ENCODE measurements around the gene CDC45. TPM values are rescaled to one million over a fixed set of nuclear protein-coding genes. Genes with fewer than 3 reads are reported as not detected.

CDC45 gene
- total RNA-seq, 2 experiments from 2014 or later, result 80.2 to 83.0 TPM

DNA sequence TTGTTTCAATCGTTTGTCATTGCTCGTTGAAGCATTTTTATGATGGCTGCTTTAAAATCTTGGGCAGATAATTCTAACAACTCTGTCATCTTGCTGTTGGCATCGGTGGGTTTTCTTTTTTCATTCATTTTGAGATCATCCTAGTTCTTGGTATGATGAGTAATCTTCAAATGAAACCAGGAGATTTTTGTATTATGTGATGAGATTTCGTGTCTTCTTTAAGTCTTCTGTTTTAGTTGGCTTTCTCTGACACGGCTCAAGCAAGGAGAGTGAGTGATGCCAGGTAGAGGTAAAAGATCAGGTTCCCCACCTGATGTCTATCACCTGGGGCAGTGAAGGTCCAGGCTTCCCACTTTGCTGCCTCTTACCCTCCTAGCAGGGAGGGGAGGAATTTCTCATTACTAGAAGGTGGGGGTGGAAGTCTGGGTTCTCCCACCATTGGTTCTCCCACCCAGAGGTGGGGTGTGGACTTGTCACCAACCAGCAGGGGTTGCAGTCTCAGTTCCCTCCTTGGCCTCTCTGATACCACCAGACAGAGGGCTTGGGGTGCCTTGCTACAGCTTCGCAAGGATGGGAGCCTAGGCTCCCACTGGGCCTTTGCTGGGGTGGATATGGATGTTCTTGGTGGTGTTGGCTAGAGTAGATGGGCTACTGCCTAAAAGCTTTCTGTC is 12.9 kb downstream of the CDC45 start:
- DNase-seq (ENCODE audit: low spot score), result no peak
- TF ChIP-seq EZH2phosphoT487 (IDR thresholded peaks at IDR 0.05; ENCODE audit: borderline replicate concordance, low read depth, low read length), result no peak
- TF ChIP-seq, protein P1, sequence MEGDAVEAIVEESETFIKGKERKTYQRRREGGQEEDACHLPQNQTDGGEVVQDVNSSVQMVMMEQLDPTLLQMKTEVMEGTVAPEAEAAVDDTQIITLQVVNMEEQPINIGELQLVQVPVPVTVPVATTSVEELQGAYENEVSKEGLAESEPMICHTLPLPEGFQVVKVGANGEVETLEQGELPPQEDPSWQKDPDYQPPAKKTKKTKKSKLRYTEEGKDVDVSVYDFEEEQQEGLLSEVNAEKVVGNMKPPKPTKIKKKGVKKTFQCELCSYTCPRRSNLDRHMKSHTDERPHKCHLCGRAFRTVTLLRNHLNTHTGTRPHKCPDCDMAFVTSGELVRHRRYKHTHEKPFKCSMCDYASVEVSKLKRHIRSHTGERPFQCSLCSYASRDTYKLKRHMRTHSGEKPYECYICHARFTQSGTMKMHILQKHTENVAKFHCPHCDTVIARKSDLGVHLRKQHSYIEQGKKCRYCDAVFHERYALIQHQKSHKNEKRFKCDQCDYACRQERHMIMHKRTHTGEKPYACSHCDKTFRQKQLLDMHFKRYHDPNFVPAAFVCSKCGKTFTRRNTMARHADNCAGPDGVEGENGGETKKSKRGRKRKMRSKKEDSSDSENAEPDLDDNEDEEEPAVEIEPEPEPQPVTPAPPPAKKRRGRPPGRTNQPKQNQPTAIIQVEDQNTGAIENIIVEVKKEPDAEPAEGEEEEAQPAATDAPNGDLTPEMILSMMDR (conservative IDR thresholded peaks at IDR 0.05; ENCODE audit: low read length), result no peak
- Histone ChIP-seq H3K79me2 (ENCODE audit: insufficient read depth, low read depth, low read length) (peaks cover 7% of the 10 kb centered on the region; the same call in 1 of the 2 replicates), H3K9me3 (ENCODE audit: low read length) (no peaks in the 10 kb centered on the region), H2AFZ (ENCODE audit: low read length) (no peak overlapping the region), H3K36me3 (ENCODE audit: insufficient read depth, low read length) (peaks cover 91% of the 10 kb centered on the region), H3K4me3 (ENCODE audit: low read depth, low read length, poor library complexity, severe bottlenecking) (no peak overlapping the region), H3K27ac (ENCODE audit: low read depth, low read length, poor library complexity, severe bottlenecking) (no peak overlapping the region), H4K20me1 (ENCODE audit: insufficient read depth, low read length) (peaks cover 9% of the 10 kb centered on the region; the same call in 1 of the 2 replicates), H3K4me1 (ENCODE audit: insufficient read depth, low read length, poor library complexity, severe bottlenecking) (no peaks in the 10 kb centered on the region), H3K9me2 (ENCODE audit: insufficient read depth, low read length) (no peaks in the 10 kb centered on the region), H3K4me2 (ENCODE audit: low read length) (no peak overlapping the region)
- ChIA-PET POLR2A (interaction anchor here (0.6 kb wide), 1 partner anchor 389 kb away, joined by 4 read pairs; no protein-coding TSS in a partner anchor), CTCF (ENCODE audit: unreplicated experiment) (no interaction called here)
- no TSS peak for BruUV-seq (replicated peaks)
- intact Hi-C loops (cut with micrococcal nuclease; ENCODE audit: unreplicated experiment), result no loop called here

GRCh38 chr22:19494001-19494560 is 14.4 kb downstream of the CDC45 start:
- TF ChIP-seq, protein P1 (conservative IDR thresholded peaks at IDR 0.05; ENCODE audit: low read length), result no peak
- no peak for TF ChIP-seq EZH2phosphoT487 (IDR thresholded peaks at IDR 0.05; ENCODE audit: borderline replicate concordance, low read depth, low read length)
- no peak overlapping the region for H3K4me3 ChIP-seq (ENCODE audit: low read depth, low read length, poor library complexity, severe bottlenecking)
- peaks cover 7% of the 10 kb centered on the region; the same call in 1 of the 2 replicates for H3K79me2 ChIP-seq (ENCODE audit: insufficient read depth, low read depth, low read length)
- H3K9me3 ChIP-seq (ENCODE audit: low read length), result no peaks in the 10 kb centered on the region
- intact Hi-C loops (cut with micrococcal nuclease; ENCODE audit: unreplicated experiment), result no loop called here
- DNase-seq (ENCODE audit: low spot score), result no peak
- H3K4me2 ChIP-seq (ENCODE audit: low read length), result no peak overlapping the region
- no peaks in the 10 kb centered on the region for H3K9me2 ChIP-seq (ENCODE audit: insufficient read depth, low read length)
- BruUV-seq (replicated peaks), result no TSS peak
- ChIA-PET POLR2A (no interaction called here), CTCF (ENCODE audit: unreplicated experiment) (no interaction called here)
- no peak overlapping the region for H2AFZ ChIP-seq (ENCODE audit: low read length)
- H3K27ac ChIP-seq (ENCODE audit: low read depth, low read length, poor library complexity, severe bottlenecking), result no peak overlapping the region
- H3K36me3 ChIP-seq (ENCODE audit: insufficient read depth, low read length), result peaks cover 91% of the 10 kb centered on the region
- peaks cover 9% of the 10 kb centered on the region; the same call in 1 of the 2 replicates for H4K20me1 ChIP-seq (ENCODE audit: insufficient read depth, low read length)
- H3K4me1 ChIP-seq (ENCODE audit: insufficient read depth, low read length, poor library complexity, severe bottlenecking), result no peaks in the 10 kb centered on the region

- no TSS peak for BruUV-seq (replicated peaks)
- Histone ChIP-seq H3K9me2 (ENCODE audit: insufficient read depth, low read length) (no peaks in the 10 kb centered on the region), H3K4me1 (ENCODE audit: insufficient read depth, low read length, poor library complexity, severe bottlenecking) (no peaks in the 10 kb centered on the region), H3K79me2 (ENCODE audit: insufficient read depth, low read depth, low read length) (peaks cover 3% of the 10 kb centered on the region; the same call in 1 of the 2 replicates), H3K36me3 (ENCODE audit: insufficient read depth, low read length) (peaks cover 91% of the 10 kb centered on the region), H3K9me3 (ENCODE audit: low read length) (no peaks in the 10 kb centered on the region), H3K4me3 (ENCODE audit: low read depth, low read length, poor library complexity, severe bottlenecking) (no peak overlapping the region), H3K4me2 (ENCODE audit: low read length) (no peak overlapping the region), H3K27ac (ENCODE audit: low read depth, low read length, poor library complexity, severe bottlenecking) (no peak overlapping the region), H2AFZ (ENCODE audit: low read length) (no peak overlapping the region), H4K20me1 (ENCODE audit: insufficient read depth, low read length) (peaks cover 2% of the 10 kb centered on the region; the same call in 1 of the 2 replicates)
- ChIA-PET CTCF (ENCODE audit: unreplicated experiment) (no interaction called here), POLR2A (no interaction called here)
- DNase-seq (ENCODE audit: low spot score), result no peak
- intact Hi-C loops (cut with micrococcal nuclease; ENCODE audit: unreplicated experiment), result loop anchor here (5.0 kb wide), 1 partner anchor 138 kb away; no protein-coding TSS in a partner anchor
- no peak for TF ChIP-seq EZH2phosphoT487 (IDR thresholded peaks at IDR 0.05; ENCODE audit: borderline replicate concordance, low read depth, low read length)
- TF ChIP-seq, protein P1 (conservative IDR thresholded peaks at IDR 0.05; ENCODE audit: low read length), result no peak
These were observed 15.0 kb downstream of the CDC45 start for GRCh38 chr22:19494676-19495173.
